H9 (cell line): ENCODE results near the gene GSTO1. TPM values are rescaled to one million over a fixed set of nuclear protein-coding genes. Genes with fewer than 3 reads are reported as not detected.

Experiments used
- DNase-seq: peaks from one replicate; pipeline ENCODE4 v3.0.0-alpha.2; 2017
- H2AFZ ChIP-seq: one replicate; pipeline ENCODE4 v1.6.1; 2013; ENCODE audit warnings: mild to moderate bottlenecking, low read length, control low read depth, moderate library complexity
- H2AK5ac ChIP-seq: 2 replicates; pipeline ENCODE4 v1.6.1; 2013; ENCODE audit warnings: low read length, control low read depth, mixed read lengths; ENCODE audit not compliant: insufficient read length
- H2BK120ac ChIP-seq: one replicate; pipeline ENCODE4 v1.6.1; 2013; ENCODE audit warnings: low read depth, mild to moderate bottlenecking, low read length, control low read depth, inconsistent platforms; ENCODE audit not compliant: poor library complexity, severe bottlenecking
- H2BK12ac ChIP-seq: 2 replicates; pipeline ENCODE4 v1.6.1; 2013; ENCODE audit warnings: low read length, control low read depth, mixed read lengths, low read depth; ENCODE audit not compliant: insufficient read length
- H2BK15ac ChIP-seq: 2 replicates; pipeline ENCODE4 v1.6.1; 2013; ENCODE audit warnings: low read depth, low read length, control low read depth
- H2BK20ac ChIP-seq: one replicate; pipeline ENCODE4 v1.6.1; 2013; ENCODE audit warnings: low read depth, mild to moderate bottlenecking, low read length, control low read depth, inconsistent platforms; ENCODE audit not compliant: poor library complexity, severe bottlenecking
- H2BK5ac ChIP-seq: 2 replicates; pipeline ENCODE4 v1.6.1; 2013; ENCODE audit warnings: low read length, control low read depth, mixed read lengths; ENCODE audit not compliant: insufficient read length
- H3K14ac ChIP-seq: 2 replicates; pipeline ENCODE4 v1.6.1; 2013; ENCODE audit warnings: low read length, control low read depth; ENCODE audit not compliant: insufficient read depth
- H3K18ac ChIP-seq: 2 replicates; pipeline ENCODE4 v1.6.1; 2013; ENCODE audit warnings: low read depth, mild to moderate bottlenecking, mixed read lengths, low read length, control low read depth; ENCODE audit not compliant: insufficient read length
- H3K23ac ChIP-seq: 2 replicates; pipeline ENCODE4 v1.6.1; 2013; ENCODE audit warnings: low read length, control low read depth, mixed read lengths, low read depth; ENCODE audit not compliant: insufficient read length
- H3K23me2 ChIP-seq: 2 replicates; pipeline ENCODE4 v1.6.1; 2013; ENCODE audit warnings: low read depth, mild to moderate bottlenecking, mixed read lengths, low read length, control low read depth; ENCODE audit not compliant: insufficient read length, poor library complexity, severe bottlenecking
- H3K27ac ChIP-seq: 2 replicates; pipeline ENCODE4 v1.5.1; 2013; ENCODE audit warnings: low read length, control low read depth, mixed read lengths, low read depth; ENCODE audit not compliant: insufficient read length
- H3K27me3 ChIP-seq: 2 replicates; pipeline ENCODE4 v1.6.1; 2013; ENCODE audit warnings: low read length, control low read depth, inconsistent platforms; ENCODE audit not compliant: insufficient read depth
- H3K4ac ChIP-seq: 2 replicates; pipeline ENCODE4 v1.6.1; 2013; ENCODE audit warnings: low read depth, mild to moderate bottlenecking, control low read depth, inconsistent platforms, low read length, moderate library complexity
- H3K4me1 ChIP-seq: 2 replicates; pipeline ENCODE4 v1.6.1; 2013; ENCODE audit warnings: low read length, control low read depth, inconsistent platforms; ENCODE audit not compliant: insufficient read depth
- H3K4me2 ChIP-seq: 2 replicates; pipeline ENCODE4 v1.6.1; 2013; ENCODE audit warnings: low read length, control low read depth, mixed read lengths; ENCODE audit not compliant: insufficient read length, insufficient read depth
- H3K56ac ChIP-seq: 2 replicates; pipeline ENCODE4 v1.6.1; 2013; ENCODE audit warnings: low read depth, mild to moderate bottlenecking, mixed read lengths, low read length, control low read depth; ENCODE audit not compliant: insufficient read length
- H3K79me1 ChIP-seq: 2 replicates; pipeline ENCODE4 v1.6.1; 2013; ENCODE audit warnings: low read depth, mild to moderate bottlenecking, moderate library complexity, low read length, control low read depth, inconsistent platforms; ENCODE audit not compliant: insufficient read depth, poor library complexity, severe bottlenecking
- H3K79me2 ChIP-seq: 2 replicates; pipeline ENCODE4 v1.6.1; 2013; ENCODE audit warnings: low read length, control low read depth, inconsistent platforms; ENCODE audit not compliant: insufficient read depth
- H3K9ac ChIP-seq: 2 replicates; pipeline ENCODE4 v1.6.1; 2013; ENCODE audit warnings: low read length, control low read depth, mixed read lengths; ENCODE audit not compliant: insufficient read length; ENCODE audit errors: extremely low read depth
- H3K9me3 ChIP-seq: one replicate; pipeline ENCODE4 v1.6.1; 2013; ENCODE audit warnings: low read depth, low read length, inconsistent platforms; ENCODE audit not compliant: control insufficient read depth
- H3T11ph ChIP-seq: one replicate; pipeline ENCODE4 v1.6.1; 2013; ENCODE audit warnings: mild to moderate bottlenecking, low read length, control low read depth, inconsistent platforms
- H4K20me1 ChIP-seq: one replicate; pipeline ENCODE4 v1.6.1; 2013; ENCODE audit not compliant: control insufficient read depth, insufficient read length, insufficient read depth
- H4K5ac ChIP-seq: 2 replicates; pipeline ENCODE4 v1.6.1; 2013; ENCODE audit warnings: low read depth, mild to moderate bottlenecking, mixed read lengths, low read length, control low read depth; ENCODE audit not compliant: insufficient read length
- H4K8ac ChIP-seq: replicated peaks from 2 replicates; pipeline ENCODE4 v1.6.1; 2013; ENCODE audit warnings: low read length, control low read depth, mixed read lengths, low read depth; ENCODE audit not compliant: insufficient read length
- H4K91ac ChIP-seq: 2 replicates; pipeline ENCODE4 v1.6.1; 2013; ENCODE audit warnings: low read depth, mild to moderate bottlenecking, moderate library complexity, mixed read lengths, low read length, control low read depth; ENCODE audit not compliant: insufficient read length
- H3K27ac Mint-ChIP-seq, 3 experiments: 2 replicates in 2 of 3; 3 replicates in 1 of 3; pipeline ENCODE4 v1.8.0; 2020 to 2021; ENCODE audit warnings: mixed read lengths in 3 of 3, mild to moderate bottlenecking in 1 of 3, moderate library complexity in 1 of 3
- H3K27me3 Mint-ChIP-seq: 2 replicates; pipeline ENCODE4 v1.8.0; 2021; ENCODE audit warnings: low read depth, mild to moderate bottlenecking, moderate library complexity, mixed read lengths
- H3K36me3 Mint-ChIP-seq, 3 experiments: 2 replicates in 2 of 3; 3 replicates in 1 of 3; pipeline ENCODE4 v1.8.0; 2020 to 2021; ENCODE audit warnings: low read depth in 3 of 3, mixed read lengths in 3 of 3; ENCODE audit not compliant: insufficient read depth in 1 of 3
- H3K4me1 Mint-ChIP-seq, 2 experiments: 2 replicates each; pipeline ENCODE4 v1.8.0; 2020; ENCODE audit warnings: mixed read lengths in 2 of 2
- H3K4me3 Mint-ChIP-seq, 2 experiments: 2 replicates in 1 of 2; 3 replicates in 1 of 2; pipeline ENCODE4 v1.8.0; 2020 to 2021; ENCODE audit warnings: mild to moderate bottlenecking in 2 of 2, mixed read lengths in 2 of 2, moderate library complexity in 1 of 2
- H3K9me3 Mint-ChIP-seq, 2 experiments: 2 replicates in 1 of 2; 3 replicates in 1 of 2; pipeline ENCODE4 v1.8.0; 2020; ENCODE audit warnings: mild to moderate bottlenecking in 2 of 2, mixed read lengths in 2 of 2, moderate library complexity in 1 of 2
- WGBS: extraction: QIAGEN DNeasy Blood & Tissue Kit; methylation state at CpG from one replicate; pipeline ENCODE4 v1.1.7; 2013; ENCODE audit warnings: missing lambda C conversion rate, low lambda C conversion rate, mixed read lengths; ENCODE audit not compliant: insufficient read length; ENCODE audit errors: extremely low coverage; 5-methylcytosine and 5-hydroxymethylcytosine counted together
- total RNA-seq: library from RNA; stranded (reverse); gene quantifications from 2 replicates; pipeline ENCODE4 v1.2.1, GENCODE V29; 2021
- TF ChIP-seq, protein P1 (sequence below): fragments of 200-600 bp; sonication (generic); conservative IDR thresholded peaks from 3 replicates; pipeline ENCODE4 v1.8.0; 2021; ENCODE audit warnings: antibody characterized with exemption, mild to moderate bottlenecking

Gene GSTO1
- total RNA-seq, 1 experiment from 2014 or later = 114 TPM

DNA sequence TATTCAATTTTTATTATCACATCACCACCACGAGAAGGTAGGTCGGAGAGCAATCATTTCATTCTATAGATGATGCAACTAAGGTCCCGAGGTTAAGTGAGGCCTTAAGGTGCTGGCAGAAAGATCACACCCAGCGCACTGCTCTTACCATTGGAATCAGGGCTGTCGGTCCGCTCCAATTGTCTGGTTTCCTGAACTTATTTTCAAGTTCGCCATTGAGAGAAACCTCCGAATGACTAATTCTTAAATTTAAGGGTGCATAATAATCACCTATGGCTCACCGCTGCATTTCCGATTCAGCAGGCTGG, 13.7 kb downstream of the GSTO1 start:
- no peak overlapping the region for H2AFZ ChIP-seq
- H4K5ac ChIP-seq = no peak overlapping the region
- no peak overlapping the region for H3K4ac ChIP-seq
- H2BK120ac ChIP-seq = no peak overlapping the region
- H3K79me1 ChIP-seq = no peaks in the 10 kb centered on the region
- peak overlapping the region; percentile 93 to 97 for H3K4me3 Mint-ChIP-seq
- H3K4me1 Mint-ChIP-seq = peaks cover 11% of the 10 kb centered on the region in 2 experiments
- peak overlapping the region; percentile 92 for H3K18ac ChIP-seq
- no peak overlapping the region for H3K56ac ChIP-seq
- H3K14ac ChIP-seq = peak overlapping the region; percentile 74; the same call in 1 of the 2 replicates
- no peak overlapping the region for H2AK5ac ChIP-seq
- peak overlapping the region; percentile 93 to 97 (median 95); a peak in 6 of 7 replicates for H3K27ac Mint-ChIP-seq
- H3K23ac ChIP-seq = no peak overlapping the region
- H3K27me3 Mint-ChIP-seq = no peaks in the 10 kb centered on the region
- H4K20me1 ChIP-seq = no peaks in the 10 kb centered on the region
- H3K23me2 ChIP-seq = peaks cover 3% of the 10 kb centered on the region
- no peak overlapping the region for H3K27ac ChIP-seq
- peaks cover 4% of the 10 kb centered on the region; the same call in 1 of the 2 replicates for H3K4me1 ChIP-seq
- H2BK20ac ChIP-seq = no peak overlapping the region
- no peak overlapping the region for H2BK5ac ChIP-seq
- H4K91ac ChIP-seq = no peak overlapping the region
- no peak overlapping the region for H2BK15ac ChIP-seq
- H3T11ph ChIP-seq = no peak overlapping the region
- no peaks in the 10 kb centered on the region for H3K27me3 ChIP-seq
- H3K79me2 ChIP-seq = peaks cover 6% of the 10 kb centered on the region; the same call in 1 of the 2 replicates
- H3K9me3 ChIP-seq = no peaks in the 10 kb centered on the region
- no peak for DNase-seq
- no peak overlapping the region for H4K8ac ChIP-seq
- peak overlapping the region; percentile 80 for H3K4me2 ChIP-seq
- peak overlapping the region; percentile 93 for H3K9ac ChIP-seq
- H3K9me3 Mint-ChIP-seq = no peaks in the 10 kb centered on the region; a peak in 1 of 5 replicates
- WGBS = no CpG with 5 or more reads among the region's 10 CpGs
- TF ChIP-seq, protein P1, sequence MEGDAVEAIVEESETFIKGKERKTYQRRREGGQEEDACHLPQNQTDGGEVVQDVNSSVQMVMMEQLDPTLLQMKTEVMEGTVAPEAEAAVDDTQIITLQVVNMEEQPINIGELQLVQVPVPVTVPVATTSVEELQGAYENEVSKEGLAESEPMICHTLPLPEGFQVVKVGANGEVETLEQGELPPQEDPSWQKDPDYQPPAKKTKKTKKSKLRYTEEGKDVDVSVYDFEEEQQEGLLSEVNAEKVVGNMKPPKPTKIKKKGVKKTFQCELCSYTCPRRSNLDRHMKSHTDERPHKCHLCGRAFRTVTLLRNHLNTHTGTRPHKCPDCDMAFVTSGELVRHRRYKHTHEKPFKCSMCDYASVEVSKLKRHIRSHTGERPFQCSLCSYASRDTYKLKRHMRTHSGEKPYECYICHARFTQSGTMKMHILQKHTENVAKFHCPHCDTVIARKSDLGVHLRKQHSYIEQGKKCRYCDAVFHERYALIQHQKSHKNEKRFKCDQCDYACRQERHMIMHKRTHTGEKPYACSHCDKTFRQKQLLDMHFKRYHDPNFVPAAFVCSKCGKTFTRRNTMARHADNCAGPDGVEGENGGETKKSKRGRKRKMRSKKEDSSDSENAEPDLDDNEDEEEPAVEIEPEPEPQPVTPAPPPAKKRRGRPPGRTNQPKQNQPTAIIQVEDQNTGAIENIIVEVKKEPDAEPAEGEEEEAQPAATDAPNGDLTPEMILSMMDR = no peak
- H2BK12ac ChIP-seq = no peak overlapping the region
- H3K36me3 Mint-ChIP-seq = peaks cover 10 to 42% (median 14%) of the 10 kb centered on the region in 3 experiments
